Superior temporal gyrus (tissue), 1 donor: ENCODE data around the gene IP6K2.
"Not testable (repeated sequence)": the region's sequence is repeated elsewhere in the genome, so short reads cannot be mapped to it uniquely, and the experiment has no call there.

ENCODE experiments used
- DNase-seq: peaks from one replicate; pipeline ENCODE4 v3.0.0-alpha.2; 2016; ENCODE audit errors: extremely low spot score

Gene IP6K2, protein sequence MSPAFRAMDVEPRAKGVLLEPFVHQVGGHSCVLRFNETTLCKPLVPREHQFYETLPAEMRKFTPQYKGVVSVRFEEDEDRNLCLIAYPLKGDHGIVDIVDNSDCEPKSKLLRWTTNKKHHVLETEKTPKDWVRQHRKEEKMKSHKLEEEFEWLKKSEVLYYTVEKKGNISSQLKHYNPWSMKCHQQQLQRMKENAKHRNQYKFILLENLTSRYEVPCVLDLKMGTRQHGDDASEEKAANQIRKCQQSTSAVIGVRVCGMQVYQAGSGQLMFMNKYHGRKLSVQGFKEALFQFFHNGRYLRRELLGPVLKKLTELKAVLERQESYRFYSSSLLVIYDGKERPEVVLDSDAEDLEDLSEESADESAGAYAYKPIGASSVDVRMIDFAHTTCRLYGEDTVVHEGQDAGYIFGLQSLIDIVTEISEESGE

DNA sequence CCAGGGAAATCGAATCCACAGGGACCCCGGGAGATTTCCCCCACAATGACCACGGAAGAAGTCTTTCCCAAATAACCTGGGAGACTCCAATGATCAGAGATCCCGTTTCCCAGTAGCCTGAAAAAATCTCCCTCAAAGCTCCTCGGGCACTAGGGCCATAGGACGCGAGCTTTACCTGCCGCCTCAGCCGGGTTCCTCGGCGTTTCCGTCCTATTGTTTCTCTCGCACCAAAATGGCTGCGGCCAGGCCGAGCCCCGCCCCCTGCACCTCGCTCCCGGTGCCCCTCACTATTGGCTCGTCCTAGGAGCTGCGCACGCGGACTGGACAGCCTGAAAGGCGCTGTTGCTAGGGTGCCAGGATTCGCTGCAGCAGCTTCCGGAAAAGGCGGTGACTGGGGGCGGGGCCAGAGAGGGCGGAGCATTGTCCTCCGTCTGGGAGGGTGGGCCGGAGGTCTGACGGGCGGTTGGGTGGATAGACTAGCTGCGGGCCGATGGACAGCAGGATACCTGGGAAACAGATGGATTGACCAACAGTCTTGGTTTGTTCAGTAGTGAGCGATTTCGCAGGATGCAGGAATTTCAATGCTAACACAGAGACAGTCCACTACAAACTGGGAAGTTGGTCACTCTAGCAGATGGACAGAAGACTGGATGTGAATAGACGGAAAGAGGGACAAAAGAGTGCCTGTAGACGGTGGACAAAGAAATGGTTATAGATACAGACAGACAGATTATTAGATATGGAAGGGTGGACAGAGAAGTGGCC, at the start of gene IP6K2:
IP6K2 (minus strand) TSS at position 240 of the 765 bp plus-strand sequence. CDS start 21,930 bp downstream, outside the sequence.
- DNase-seq, result peak; percentile 98

DNA sequence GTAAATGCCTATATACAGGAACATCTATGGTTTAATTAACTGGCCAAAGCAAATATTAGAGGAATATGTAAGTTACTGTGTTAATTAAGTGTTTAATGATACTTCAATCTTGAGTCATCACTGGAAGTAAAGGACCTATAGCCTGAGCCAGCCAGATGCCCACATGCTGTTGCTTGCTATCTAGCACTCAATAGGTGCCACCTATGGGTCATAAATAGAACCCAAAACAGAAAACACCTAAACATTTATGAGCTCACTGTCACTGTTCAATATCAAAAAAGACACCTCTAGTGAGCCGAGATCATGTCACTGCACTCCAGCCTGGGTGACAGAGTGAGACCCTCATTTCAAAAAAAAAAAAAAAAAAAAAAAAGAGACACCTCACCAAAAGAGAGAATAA, 48.4 kb upstream of the IP6K2 start:
- peak; percentile 45 for DNase-seq

DNA sequence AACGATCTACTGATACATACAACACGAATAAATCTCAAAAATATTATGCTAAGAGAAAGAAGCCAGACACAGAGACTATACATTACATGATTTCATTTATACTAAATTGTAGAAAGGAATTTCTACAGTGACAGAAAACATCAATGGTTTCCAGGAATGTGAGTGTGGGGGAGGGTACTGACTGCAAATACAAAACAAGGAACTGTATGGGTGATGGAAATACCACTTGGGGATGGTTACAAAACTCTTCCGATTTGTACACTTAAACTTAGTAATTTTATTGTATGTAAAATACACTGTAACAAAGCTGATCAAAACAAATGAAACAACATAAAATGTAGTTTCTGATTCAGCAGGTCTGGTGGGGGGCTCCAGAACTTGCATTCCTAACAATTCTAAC, 45.8 kb upstream of the IP6K2 start:
- DNase-seq, result no peak

DNA sequence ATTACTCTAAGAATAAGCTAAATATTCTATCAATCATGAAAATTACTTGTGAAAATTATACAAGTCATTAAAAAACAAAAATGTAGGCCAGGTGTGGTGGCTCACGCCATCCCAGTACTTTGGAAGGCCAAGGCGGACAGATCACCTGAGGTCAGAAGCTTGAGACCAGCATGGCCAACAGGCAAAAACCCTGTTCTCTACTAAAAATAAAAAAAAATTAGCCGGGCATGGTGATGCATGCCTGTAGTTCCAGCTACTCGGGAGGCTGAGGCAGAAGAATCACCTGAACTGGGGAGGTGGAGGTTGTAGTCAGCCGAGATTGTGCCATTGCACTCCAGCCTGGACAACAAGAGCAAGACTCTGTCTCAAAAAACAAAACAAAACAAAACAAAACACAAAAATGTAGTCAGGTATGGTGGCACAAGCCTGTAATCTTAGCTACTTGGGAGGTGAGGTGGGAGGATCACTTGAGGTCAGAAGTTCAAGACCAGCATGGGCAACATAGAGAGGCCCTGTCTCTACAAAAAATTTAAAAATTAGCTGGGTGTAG, 43.0 kb upstream of the IP6K2 start:
- DNase-seq, result not testable (repeated sequence)

DNA sequence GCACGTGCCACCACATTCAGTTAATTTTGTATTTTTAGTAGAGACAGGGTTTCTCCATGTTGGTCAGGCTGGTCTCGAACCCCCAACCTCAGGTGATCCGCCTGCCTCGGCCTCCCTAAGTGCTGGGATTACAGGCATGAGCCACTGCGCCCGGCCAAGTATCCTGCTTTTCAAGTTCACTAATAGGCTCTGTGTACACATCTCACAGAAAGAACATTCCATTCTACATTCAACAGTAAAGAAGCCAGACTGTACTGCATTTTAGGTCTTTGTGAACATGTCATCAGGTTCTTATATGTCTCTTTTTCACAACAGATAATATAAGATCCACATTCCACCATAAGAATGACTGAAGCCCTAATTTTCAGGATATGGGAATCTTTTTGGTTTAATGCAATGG, 42.5 kb upstream of the IP6K2 start:
- DNase-seq, result not testable (repeated sequence)

DNA sequence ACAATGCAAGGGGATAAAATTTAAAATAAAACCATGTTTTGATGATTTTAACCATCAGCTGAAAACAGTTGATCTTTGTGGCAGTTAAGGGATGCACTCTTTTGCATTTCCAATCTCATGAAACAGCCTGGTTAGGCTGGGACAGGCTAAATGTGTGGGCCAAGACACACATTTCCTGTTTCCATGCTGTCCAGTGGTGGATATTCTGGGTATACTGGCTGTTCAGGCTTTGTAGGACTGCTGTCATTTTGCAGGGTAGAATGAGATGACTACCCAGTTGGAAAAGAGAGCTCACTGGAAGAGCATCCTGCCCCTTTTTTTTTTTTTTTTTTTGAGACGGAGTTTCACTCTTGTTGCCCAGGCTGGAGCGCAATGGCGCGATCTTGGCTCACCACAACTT, 42.0 kb upstream of the IP6K2 start:
- DNase-seq, result no peak

DNA sequence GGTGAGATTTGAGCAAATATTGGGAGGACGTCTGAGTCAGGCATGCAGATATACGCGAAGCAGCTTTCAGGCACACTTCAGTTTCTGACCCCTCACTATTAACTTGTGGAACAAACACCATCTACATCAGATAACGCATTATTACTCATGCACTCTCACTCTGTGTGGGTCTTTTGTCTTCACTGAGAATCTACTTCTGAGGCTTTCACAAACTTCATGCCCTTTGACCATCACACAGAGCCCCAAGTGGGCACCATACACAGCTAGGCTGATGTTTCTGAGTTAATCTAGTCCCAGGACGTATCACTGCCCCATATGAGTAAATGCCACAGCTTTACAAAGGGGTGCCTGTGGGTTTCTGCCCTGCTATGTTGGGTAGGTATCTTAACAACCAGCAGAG, 39.6 kb upstream of the IP6K2 start:
- no peak for DNase-seq

DNA sequence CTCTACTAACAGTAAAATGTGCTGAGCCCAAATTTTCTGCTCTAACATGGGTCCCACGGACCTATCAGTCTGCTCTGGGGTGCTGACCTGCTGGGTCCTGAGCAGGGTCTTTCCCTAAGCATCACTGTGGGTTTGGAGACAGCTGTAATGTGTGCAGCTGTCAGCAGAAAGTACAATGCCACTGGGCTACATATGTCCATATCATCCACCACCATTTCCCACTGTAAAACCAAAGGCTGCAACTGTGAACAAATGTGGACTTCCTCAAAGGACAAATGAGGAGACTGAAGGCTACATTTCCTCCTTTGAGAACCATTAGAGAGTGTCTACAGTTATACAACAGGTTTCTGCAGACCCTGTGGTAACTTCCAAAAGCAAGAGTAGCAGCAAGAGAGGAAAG, 33.8 kb upstream of the IP6K2 start:
- no peak for DNase-seq

DNA sequence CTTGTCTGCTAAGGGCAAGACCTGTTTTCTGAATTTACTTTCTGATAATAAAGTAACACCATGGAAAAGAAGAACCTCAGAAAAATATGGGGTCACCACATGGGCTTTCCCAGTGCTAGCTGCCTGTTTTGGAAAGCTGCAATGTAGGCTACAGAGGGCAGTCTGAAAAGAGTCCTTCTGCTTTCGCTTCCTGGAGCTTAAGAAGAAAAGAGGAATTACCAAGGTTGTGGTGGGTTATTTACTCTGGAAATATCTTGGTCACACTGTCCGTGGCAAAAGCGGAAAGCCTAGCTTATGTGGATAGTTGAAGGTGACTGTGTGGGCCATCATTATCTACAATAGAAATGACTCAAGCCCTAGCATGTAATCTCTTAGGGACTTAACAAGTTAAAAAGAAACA, 31.7 kb upstream of the IP6K2 start:
- peak; percentile 42 for DNase-seq

DNA sequence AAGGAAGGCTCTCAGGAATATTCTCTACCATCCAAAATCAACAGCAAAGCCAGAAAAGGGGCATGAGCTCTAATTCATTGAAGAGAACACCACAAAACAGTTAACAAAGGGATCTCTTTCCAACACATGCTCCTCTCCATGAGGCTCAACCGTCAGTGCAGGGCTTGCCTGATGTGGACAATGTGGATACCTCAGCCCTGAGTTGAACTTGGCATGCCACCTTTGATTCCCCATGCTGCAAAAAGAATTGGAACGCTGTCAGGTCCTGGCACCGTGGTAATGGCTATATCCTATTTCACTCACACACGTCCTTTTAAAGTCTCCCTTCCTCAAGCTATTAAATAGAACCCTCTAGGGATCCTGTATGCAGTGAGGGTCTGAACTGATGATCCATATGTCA, 30.7 kb upstream of the IP6K2 start:
- peak; percentile 62 for DNase-seq

DNA sequence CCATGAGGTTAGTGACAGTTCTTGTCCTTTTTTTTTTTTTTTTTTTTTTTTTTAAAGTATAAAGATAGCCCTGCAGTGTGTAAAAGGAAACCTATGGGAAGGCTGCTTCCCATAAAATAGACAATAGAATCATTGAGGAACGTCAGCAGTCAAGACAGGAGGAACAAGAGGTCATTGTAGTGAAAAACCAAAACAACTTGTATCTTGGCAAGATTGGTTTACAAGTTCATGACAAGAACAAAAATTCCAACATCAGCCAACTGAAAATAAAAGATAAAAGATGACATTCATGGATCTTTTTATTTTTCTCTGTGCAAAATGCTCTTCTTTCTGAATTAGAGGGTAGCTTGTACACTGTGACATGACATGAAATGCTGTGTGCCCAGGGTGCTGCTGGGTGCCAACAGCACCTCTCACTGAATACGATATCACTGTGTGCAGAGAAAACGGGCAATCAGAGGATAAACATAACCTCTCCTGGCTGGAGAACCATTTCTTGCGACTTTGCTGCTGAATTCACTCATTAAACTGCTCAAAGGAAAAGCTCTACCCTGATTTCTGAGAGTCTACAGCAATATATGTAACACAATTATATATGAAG, 30.1 kb upstream of the IP6K2 start:
- peak; percentile 92 for DNase-seq

DNA sequence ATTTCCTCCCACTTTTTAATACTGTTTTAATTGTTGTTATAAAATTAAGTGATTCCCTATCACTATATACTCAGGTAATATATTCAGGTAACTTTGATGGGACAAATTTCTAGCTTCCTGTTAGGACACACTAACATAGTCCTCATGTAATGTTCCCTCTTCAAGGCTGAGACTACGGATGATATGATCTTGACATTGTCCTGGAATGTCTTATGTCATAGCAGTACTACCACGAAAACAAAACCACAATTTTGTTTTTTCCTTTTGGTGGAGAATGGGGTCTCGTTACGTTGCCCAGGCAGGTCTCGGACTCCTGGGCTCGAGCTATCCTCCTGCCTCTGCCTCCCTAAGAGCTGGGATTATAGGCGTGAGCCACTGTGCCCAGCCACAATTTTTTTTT, 26.8 kb upstream of the IP6K2 start:
- DNase-seq, result no peak

DNA sequence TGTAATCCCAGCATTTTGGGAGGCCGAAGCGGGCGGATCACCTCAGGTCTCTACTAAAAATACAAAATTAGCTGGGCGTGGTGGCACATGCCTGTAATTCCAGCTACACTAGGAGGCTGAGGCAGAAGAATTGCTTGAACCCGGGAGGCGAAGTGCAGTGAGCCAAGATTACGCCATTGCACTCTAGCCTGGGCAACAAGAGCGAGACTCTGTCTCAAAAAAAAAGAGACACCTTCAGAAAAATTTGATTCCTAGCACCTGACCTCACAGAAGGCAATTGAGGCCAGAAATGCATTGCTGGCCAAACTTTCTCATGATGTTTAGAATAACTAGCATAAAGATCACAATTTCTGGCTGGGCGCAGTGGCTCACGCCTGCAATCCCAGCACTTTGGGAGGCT, 24.2 kb upstream of the IP6K2 start:
- DNase-seq, result not testable (repeated sequence)

DNA sequence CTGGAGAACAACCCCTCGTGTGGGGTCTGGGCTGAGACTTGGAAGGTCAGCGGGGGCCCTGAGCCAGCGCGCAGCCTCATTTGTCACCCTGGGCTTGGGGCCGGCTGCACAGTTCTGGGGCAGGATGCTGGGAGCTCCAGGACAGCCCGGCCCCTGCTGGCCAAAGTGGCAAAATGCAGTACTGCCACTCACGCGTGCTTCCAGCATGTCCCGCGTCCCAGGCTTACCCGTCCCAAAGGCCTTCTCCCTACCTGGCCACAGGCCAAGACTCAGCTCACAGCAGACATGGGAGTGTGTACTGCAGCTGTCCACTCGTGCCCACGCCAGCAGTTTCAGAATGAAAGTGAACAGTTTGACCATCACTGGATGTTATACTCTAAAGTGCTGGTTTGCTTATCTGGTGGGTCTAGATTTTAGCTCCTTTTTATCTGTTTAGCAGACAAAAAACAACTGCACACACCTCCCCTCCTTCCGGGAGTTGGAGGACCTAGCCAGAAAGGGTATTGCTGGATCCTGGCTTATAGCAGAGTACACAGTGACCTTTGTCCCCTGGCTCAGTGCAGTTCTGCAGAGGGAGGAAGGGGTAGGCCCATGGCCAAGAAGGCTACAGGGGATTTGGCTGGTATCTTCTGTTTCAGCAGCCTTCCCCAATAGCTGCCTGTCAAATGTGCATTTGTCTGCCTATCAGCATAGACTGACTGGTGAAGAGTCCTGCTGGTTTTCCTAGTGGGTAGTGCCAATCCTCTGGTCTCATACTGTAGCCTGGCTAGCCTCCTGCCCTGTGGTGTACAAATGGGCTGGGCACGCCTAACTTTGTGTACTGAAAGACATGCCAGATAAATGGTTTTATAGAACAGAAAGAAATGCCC, 23.2 kb upstream of the IP6K2 start:
- peak; percentile 94 for DNase-seq

DNA sequence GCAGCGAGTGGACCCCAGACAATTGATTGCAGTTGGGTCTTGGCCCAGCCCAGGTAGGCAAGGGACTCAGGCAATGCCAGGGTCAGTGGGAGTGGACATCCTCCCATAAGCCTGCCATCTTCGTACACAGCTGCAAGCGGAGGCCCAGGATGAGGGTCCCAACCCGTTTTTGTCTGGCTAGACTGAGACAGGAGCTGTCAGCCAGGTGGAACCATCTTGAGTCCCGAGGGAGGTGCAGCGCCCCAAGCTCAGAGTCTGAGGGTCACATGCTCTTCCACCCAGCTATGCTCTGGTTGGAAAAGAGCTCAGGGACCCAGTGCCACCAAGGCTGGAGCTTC, 22.6 kb upstream of the IP6K2 start:
- no peak for DNase-seq

DNA sequence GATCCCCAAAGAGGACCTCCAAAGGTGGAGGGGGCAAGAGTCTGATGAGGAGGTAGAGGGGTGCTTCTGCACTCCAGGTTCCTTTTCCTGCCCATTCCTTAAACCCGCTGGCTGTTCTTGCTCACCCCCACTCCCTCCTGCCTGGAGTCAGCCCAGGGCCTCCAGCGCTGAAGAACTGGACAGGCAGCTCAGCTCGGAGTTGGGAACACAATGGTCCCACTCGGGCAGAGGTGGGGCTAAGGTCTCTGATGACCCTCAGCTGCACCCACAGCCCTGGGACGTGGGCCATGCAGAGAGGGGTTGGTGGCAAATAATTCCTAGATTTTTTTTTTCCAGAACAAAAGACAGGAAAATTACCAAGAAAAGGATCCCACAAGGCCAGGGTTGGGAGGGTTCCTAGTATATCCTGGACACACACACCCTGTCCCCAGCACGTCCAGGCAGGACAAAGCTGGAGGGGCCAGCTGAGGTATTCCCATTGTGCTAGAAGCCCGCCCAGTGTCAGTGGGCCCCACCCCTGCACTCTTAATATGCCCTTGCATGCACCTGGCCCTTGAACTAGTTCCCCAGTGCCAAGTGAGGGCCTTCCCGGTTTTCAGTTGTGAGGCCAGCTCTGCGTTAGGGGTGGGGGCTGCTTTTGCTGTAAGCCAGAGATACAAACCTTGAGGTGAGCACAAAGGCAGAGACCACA, 22.1 kb upstream of the IP6K2 start:
- no peak for DNase-seq

DNA sequence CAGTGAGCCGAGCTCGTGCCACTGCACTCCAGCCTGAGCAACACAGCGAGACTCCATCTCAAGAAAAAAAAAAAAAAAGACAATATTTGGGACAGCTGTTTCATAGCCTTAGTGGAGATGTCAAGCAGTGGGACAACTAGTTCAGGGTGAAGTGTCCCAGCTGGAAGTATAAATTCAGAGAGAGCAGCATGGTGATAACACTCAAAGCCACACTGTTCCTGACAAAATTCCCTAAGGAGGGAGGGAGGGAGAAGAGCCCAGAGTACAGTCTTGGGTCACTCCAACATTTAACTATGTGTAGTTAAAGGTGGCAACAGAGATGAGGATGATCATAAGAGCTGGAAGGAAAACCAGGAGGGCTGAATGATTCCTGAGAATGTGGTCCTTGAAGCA, 21.1 kb upstream of the IP6K2 start:
- DNase-seq, result no peak

DNA sequence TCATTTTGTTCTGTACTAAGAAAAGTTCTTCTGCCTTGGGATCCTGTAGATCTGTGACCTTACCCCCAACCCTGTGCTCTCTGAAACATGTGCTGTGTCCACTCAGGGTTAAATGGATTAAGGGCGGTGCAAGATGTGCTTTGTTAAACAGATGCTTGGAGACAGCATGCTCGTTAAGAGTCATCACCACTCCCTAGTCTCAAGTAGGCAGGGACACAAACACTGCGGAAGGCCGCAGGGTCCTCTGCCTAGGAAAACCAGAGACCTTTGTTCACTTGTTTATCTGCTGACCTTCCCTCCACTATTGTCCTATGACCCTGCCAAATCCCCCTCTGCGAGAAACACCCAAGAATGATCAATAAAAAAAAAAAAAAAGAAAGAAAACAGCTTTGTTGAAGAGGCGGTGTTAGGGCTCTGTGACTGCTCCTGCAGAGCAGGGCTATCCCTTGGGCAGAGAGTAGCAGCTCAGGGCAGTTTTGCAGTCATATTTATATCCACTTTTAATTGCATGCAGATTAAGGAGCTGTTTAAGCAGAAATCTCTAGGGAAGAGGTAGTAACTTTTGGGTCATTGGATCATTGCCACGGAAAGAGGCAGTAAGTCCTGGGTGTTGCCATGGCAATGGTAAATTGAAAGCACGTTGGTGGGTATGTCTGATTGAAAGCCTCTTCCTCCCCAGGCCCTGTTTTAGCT, 18.2 kb upstream of the IP6K2 start:
- not testable (repeated sequence) for DNase-seq

DNA sequence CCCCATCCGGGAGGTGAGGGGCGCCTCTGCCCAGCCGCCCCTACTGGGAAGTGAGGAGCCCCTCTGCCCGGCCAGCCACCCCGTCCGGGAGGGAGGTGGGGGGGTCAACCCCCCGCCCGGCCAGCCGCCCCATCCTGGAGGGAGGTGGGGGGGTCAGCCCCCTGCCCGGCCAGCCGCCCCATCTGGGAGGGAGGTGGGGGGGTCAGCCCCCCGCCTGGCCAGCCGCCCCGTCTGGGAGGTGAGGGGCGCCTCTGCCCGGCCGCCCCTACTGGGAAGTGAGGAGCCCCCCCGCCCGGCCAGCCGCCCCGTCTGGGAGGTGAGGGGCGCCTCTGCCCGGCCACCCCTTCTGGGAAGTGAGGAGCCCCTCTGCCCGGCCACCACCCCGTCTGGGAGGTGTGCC, 17.5 kb upstream of the IP6K2 start:
- not testable (repeated sequence) for DNase-seq
